ENCODE results near the gene CAND2. TPM values are rescaled to one million over a fixed set of nuclear protein-coding genes. Genes with fewer than 3 reads are reported as not detected.

The CAND2 gene
- total and polyA plus RNA-seq, 10 of the 15 experiments (the other 5 are each of a cell fraction or from before 2014, with no cell fraction given): 0.03 to 1.9 (median 0.52) TPM

- TF ChIP-seq CEBPZ (IDR thresholded peaks at IDR 0.05; ENCODE audit: low read depth, low read length) (no peak), USF1 (IDR thresholded peaks at IDR 0.05; ENCODE audit: borderline replicate concordance, extremely low read length, insufficient read depth, low read depth, low read length) (no peak), RAD21 (IDR thresholded peaks at IDR 0.05; ENCODE audit: insufficient read depth, low read depth, low read length) (no peak), EZH2 (IDR thresholded peaks at IDR 0.05; ENCODE audit: borderline replicate concordance, control insufficient read depth, low read depth, low read length) (no peak), ATF3 (IDR thresholded peaks at IDR 0.05; ENCODE audit: borderline replicate concordance, extremely low read depth, low read depth, low read length) (no peak), ZNF274 (IDR thresholded peaks at IDR 0.05; ENCODE audit: insufficient read depth, insufficient read length) (no peak), STAT3 (IDR thresholded peaks at IDR 0.05; ENCODE audit: low read depth, low read length) (no peak), SRF (IDR thresholded peaks at IDR 0.05; ENCODE audit: low read depth in 2 of 2, low read length in 2 of 2) (no peak), ZBTB11 (CRISPR knock-in tag; IDR thresholded peaks at IDR 0.05) (no peak), HCFC1 (IDR thresholded peaks at IDR 0.05; ENCODE audit: low read length) (no peak)
These were observed 42.2 kb upstream of the CAND2 start (continued) for GRCh38 chr3:12754313-12754712.

Data from GM12878 (cell line).